Motor neuron (in vitro differentiated cells): Measurements from ENCODE around the gene NPHS1. TPM values are rescaled to one million over a fixed set of nuclear protein-coding genes. Genes with fewer than 3 reads are reported as not detected.
A peak's percentile ranks its signal among the peaks of the same experiment; 100 is the strongest.

Source experiments
- ATAC-seq, 8 experiments: fragments of 200-7000 bp; cut with Tn5 transposase; replicated peaks in 6 of 8; 2 replicates each; pipeline ENCODE4 v1.8.0; 2021; ENCODE audit warnings: mild to moderate bottlenecking in 8 of 8, moderate library complexity in 8 of 8
- H3K27ac ChIP-seq, 2 donors: fragments of 250-450 bp; sonication (Bioruptor Pico); 2 replicates each; pipeline ENCODE4 v1.9.0; 2021; ENCODE audit warnings: antibody characterized with exemption in 2 of 2, mild to moderate bottlenecking in 2 of 2, moderate library complexity in 1 of 2
- H3K4me1 ChIP-seq, 2 donors: fragments of 250-450 bp; sonication (Bioruptor Pico); replicated peaks in 1 of 2; 2 replicates each; pipeline ENCODE4 v1.6.1; 2021; ENCODE audit warnings: antibody characterized with exemption in 2 of 2, mild to moderate bottlenecking in 2 of 2, moderate library complexity in 1 of 2
- H3K4me3 ChIP-seq, 5 donors: fragments of 250-450 bp; sonication (Bioruptor Pico); 2 replicates each; pipeline ENCODE4 v1.9.0; 2021; ENCODE audit warnings: antibody characterized with exemption in 5 of 5, mild to moderate bottlenecking in 5 of 5, moderate library complexity in 4 of 5
- WGBS, 10 experiments: fragments of 450-650 bp; shearing (Covaris generic); methylation state at CpG; one replicate each; pipeline ENCODE4 v1.0.0; 2022; 5-methylcytosine and 5-hydroxymethylcytosine counted together
- in situ Hi-C, 9 experiments: fragments of 400-800 bp; cut with MboI; loops; one replicate each; pipeline ENCODE4 v1.15.0; 2021; ENCODE audit warnings: low sequenced_read_pairs in 9 of 9, low pct_unique_long_range_greater_than_20kb in 2 of 9; ENCODE audit not compliant: unreplicated experiment in 9 of 9
- total RNA-seq, 8 experiments: library from RNA; unstranded; fragments of 300-600 nt; gene quantifications; 2 replicates each; pipeline versions ENCODE4 v1.2.3 to v1.2.4, GENCODE V29; 2022

Gene NPHS1
- total RNA-seq, 8 experiments from 2014 or later: 0.05 to 0.85 (median 0.37) TPM; not detected in 2

DNA sequence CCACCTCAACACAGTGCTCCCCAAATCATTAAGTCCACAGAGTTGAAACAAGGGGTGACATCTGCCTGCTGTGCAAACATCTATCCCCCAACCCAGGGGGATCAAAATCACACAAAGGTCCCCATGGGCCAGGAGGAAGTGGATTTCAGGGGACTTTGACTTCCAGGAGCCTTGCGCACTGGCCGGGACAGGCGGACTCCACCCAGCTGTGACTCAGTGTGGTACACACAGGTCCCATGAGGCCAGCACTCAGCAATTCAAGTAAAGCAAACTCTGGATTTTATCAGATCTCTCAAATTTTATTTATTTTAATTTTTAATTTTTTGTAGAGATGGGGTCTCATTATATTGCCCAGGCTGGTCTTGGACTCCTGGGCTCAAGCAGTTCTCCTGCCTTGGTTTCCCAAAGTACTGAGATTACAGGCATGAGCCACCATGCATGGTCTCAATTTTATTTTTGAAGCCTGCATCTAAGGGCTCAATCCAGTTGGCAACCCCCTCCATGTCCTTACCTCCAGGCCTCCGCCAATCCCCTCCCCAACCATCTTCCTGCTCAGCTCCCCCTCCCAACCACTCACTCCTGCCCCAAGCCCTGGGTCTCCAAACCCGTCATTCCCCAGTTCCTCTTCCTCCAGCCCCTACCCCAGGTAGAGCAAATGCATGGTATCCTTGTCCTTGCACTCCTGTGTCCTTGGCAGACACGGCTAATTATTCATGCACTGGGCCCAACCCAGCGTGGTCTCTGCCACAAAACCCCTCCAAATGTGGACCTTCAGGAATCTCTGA, 58.7 kb downstream of the NPHS1 start:
- H3K4me1 ChIP-seq: peaks cover 0 to 6% of the 10 kb centered on the region in 2 donors
- no peak overlapping the region for H3K4me3 ChIP-seq
- 0 to 91% (median 78%) methylated on average over 1 to 4 of the region's 7 CpGs; no CpG with 5 or more reads in 6 of the 10 experiments for WGBS, 10 experiments
- ATAC-seq: peak in 2 of 8 experiments; percentile 91 to 95
- in situ Hi-C loops: no loop called here
- H3K27ac ChIP-seq: no peak overlapping the region

DNA sequence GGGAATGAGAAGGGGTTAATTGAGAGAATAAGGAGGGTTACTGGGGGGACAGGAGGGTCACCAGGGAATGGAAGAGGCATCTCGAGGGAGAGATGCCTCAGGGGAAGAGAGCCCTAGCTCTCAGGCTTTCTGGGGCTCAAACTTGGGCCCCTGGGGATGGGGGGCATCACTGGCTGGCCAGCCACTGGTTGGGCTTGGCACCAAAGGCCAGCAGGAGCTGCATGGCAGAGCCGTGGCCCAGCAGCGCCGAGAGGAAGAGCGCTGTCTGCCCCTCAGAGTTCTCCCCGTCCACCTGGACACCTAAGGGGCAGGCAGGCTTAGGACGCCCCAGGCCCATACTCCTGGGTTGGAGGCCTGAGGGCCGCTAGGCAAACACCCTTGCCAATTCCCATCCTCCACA, 59.4 kb downstream of the NPHS1 start:
- in situ Hi-C loops: no loop called here
- Histone ChIP-seq H3K4me3 (no peak overlapping the region), H3K27ac (no peak overlapping the region), H3K4me1 (peaks cover 0 to 3% of the 10 kb centered on the region in 2 donors)
- ATAC-seq: no peak
- 70 to 80% methylated on average over 1 to 2 of the region's 8 CpGs; no CpG with 5 or more reads in 8 of the 10 experiments for WGBS, 10 experiments

DNA sequence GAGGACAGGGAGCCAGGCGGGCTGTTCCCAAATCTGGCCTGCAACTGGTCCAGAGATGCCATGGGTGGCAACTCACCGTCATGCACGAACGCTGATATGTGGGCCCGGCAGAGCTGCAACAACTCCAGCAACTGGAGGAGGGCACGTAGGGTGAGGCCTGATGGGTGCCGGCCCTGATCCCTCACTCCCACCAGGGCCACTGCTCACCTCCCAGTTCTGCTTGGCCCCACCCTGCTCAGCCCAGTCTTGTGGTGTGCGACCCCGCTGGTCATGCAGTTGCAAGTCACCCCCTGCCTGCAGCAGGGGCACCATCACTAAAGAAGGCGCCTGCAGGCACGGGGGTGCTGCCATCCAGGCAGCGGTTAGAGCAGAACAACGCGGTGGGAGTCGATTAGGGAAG, 60.0 kb downstream of the NPHS1 start:
- no peak for ATAC-seq
- Histone ChIP-seq H3K4me1 (no peaks in the 10 kb centered on the region), H3K27ac (no peak overlapping the region), H3K4me3 (no peak overlapping the region)
- in situ Hi-C loops: no loop called here
- 77 to 90% (median 80%) methylated on average over 1 to 5 of the region's 15 CpGs; no CpG with 5 or more reads in 7 of the 10 experiments for WGBS, 10 experiments

DNA sequence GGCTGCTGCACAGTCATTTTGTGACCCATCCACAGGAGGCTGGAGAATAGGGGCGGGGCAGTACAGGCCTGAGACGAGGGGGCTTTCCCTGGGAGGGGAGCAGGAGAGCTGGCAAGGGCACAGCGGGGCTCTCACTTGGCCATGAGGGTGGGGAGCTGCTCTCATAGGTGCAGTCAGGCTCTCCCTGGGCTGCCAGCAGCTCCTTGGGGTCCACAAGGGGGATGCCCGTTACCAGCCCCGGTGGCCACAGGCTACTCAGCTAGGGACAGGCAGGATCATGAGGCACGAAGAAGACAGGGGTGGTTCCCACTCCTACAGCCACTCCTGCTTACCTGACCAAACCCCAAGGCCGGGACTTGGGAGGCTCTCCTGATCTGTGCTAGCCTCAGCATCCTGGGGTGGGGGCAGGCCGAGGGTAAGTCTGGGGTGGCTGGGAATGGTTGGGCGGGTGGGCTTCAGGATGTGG, 60.5 kb downstream of the NPHS1 start:
- in situ Hi-C loops: no loop called here

DNA sequence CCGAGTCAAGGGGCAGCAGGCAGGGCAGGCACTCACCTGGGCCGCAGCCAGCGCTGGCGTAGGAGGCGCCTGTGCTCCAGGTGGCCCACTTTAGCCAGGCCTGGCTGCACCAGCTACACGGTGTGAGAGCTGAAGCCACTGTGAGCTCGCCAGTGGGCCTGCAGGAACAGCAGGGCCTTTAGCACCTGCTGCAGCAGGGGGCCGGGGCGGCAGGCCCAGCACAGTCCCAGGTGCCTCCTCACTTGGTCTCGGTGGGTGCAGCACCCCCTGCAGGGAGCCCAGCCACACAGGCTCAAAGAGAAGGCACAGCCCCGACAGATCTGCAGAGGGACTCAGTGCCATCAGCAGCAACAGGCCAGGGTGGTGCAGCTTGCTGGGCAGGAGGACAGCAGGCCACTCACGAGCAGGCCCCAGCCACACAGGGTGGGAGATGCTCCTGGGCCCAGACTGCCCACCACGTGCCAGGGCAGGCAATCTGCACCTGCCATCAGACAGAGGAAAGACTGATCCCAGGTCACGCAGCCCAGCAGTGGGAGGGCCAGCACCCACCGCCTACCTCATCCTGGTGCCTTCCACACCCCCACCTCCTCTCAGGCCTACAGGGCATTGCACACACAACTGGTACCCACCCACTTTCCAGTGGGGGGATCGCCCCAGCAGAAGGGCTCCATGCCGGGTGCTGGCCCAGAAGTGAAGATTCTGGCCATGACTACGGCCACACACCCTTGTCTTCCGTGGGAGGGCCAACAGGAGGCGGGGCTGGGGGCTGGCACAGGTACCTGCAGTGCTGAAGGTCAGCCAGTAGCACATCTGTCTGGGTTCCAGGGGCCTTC, 61.1 kb downstream of the NPHS1 start:
- in situ Hi-C loops: no loop called here
- H3K27ac ChIP-seq: no peak overlapping the region
- no peak overlapping the region for H3K4me3 ChIP-seq
- ATAC-seq: peak in 6 of 8 experiments; percentile 31 to 68 (median 45)
- WGBS, 10 experiments: 0 to 100% (median 54%) methylated on average over 1 to 5 of the region's 20 CpGs; no CpG with 5 or more reads in 6 of the 10 experiments
- H3K4me1 ChIP-seq: no peaks in the 10 kb centered on the region

More for the DNA sequence above, 60.5 kb downstream of the NPHS1 start:
- Histone ChIP-seq H3K4me1 (no peaks in the 10 kb centered on the region), H3K4me3 (no peak overlapping the region), H3K27ac (no peak overlapping the region)
- peak in 1 of 8 experiments; percentile 11 for ATAC-seq
- WGBS, 10 experiments: no CpG with 5 or more reads among the region's 9 CpGs

DNA sequence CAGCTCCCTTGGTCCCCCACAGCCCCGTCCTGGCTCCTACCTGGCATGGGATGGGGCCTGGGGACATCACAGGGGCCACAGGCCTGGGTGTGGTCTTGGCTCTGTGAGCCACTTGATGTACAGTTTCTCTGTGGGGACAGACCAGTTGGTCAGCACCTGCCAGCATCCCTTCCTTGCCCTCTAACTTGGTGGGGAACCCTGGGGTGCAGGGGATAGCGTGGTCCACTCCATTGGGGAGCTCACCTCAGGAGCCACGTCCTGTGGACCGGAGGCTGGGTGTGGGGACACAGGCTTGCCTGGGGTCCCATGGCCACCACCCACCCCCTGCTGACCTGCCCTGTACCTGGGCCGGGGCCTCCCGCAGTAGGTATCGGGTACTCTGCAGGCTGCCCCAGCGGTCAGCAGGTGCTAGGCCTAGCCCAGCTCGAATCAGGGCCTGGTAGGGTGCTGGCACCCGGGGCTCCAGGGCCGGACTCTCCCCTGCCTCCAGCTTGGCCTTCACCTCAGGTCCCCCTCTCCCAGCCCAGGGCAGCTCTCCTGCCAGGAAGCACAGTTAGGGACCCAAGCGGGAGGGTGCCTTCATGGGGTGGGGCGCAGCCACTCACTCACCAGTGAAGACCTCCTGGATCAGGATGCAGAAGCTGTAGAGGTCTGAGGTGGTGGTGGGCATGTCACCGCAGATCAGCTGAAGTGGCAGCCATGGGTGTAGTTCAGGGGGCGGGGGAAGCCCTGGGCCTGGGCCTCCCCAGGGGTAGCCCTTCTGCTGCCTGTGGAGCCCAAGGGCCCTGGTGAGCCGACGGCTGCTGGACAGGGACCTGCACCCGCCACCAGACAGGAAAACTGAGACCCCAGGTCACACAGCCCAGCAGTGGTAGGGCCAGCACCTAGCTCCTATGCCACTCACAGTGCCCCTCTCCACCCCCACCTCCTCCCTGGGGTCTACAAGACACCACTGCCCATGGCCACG, 62.0 kb downstream of the NPHS1 start:
- WGBS, 10 experiments: 94 to 100% (median 95%) methylated on average over 2 to 6 of the region's 19 CpGs; no CpG with 5 or more reads in 7 of the 10 experiments

DNA sequence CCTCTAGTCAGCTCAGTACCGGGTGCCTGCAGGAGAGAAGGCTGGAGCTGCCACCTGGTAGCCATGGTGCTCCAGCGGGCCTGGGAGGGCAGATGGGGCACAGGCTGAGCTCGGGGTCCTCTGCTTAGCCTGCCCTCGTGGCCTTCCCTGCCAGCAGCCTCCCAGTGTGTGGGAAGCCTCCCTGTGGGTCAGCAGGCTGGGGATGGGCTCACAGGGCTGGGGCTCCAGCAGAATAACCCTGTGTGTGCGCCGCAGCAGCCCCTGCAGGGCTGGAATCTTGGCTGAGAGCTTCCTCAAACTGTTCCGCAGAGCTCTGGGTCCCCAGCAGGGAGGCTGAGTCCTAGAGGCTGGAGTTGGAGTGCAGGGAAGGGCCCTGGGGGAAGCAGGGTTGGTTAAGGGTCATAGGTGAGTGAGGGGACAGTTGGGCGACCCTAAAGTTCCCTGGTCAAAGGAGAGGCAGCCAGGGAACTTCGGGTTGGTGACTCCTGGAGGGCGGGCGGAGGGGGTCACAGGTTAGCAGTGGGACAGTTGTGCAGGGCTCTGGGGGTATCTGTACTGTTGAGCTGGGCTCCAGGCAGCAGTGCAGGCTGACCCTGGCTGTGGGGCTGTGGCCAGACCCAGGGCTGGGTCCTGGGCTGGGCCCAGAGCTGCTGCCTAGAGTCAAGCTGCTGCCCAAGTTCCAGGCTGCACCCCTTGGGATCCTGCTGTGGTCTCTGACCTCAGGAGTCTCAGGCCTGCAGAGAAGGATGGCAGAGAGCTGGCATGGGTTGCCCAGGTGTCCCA, 62.9 kb downstream of the NPHS1 start:
- Histone ChIP-seq H3K4me1 (no peaks in the 10 kb centered on the region), H3K4me3 (no peak overlapping the region), H3K27ac (no peak overlapping the region)
- in situ Hi-C loops: no loop called here
- ATAC-seq: peak in 1 of 8 experiments; percentile 9
- 53 to 79% (median 68%) methylated on average over 1 to 4 of the region's 11 CpGs; no CpG with 5 or more reads in 6 of the 10 experiments for WGBS, 10 experiments

More for the DNA sequence above, 62.0 kb downstream of the NPHS1 start:
- Histone ChIP-seq H3K4me1 (no peaks in the 10 kb centered on the region), H3K27ac (no peak overlapping the region), H3K4me3 (no peak overlapping the region)
- ATAC-seq: peak in 2 of 8 experiments; percentile 5 to 10
- in situ Hi-C loops: no loop called here

GRCh38 chr19:35788205-35788960, 63.9 kb downstream of the NPHS1 start:
- in situ Hi-C loops: no loop called here
- Histone ChIP-seq H3K27ac (no peak overlapping the region), H3K4me1 (no peaks in the 10 kb centered on the region), H3K4me3 (no peak overlapping the region)
- no peak for ATAC-seq
- WGBS, 10 experiments: 43 to 71% (median 48%) methylated on average over 1 to 2 of the region's 12 CpGs; no CpG with 5 or more reads in 7 of the 10 experiments

- WGBS, 10 experiments: no CpG with 5 or more reads among the region's 15 CpGs
Measured at GRCh38 chr19:35787227-35787799, 65.0 kb downstream of the NPHS1 start.

DNA sequence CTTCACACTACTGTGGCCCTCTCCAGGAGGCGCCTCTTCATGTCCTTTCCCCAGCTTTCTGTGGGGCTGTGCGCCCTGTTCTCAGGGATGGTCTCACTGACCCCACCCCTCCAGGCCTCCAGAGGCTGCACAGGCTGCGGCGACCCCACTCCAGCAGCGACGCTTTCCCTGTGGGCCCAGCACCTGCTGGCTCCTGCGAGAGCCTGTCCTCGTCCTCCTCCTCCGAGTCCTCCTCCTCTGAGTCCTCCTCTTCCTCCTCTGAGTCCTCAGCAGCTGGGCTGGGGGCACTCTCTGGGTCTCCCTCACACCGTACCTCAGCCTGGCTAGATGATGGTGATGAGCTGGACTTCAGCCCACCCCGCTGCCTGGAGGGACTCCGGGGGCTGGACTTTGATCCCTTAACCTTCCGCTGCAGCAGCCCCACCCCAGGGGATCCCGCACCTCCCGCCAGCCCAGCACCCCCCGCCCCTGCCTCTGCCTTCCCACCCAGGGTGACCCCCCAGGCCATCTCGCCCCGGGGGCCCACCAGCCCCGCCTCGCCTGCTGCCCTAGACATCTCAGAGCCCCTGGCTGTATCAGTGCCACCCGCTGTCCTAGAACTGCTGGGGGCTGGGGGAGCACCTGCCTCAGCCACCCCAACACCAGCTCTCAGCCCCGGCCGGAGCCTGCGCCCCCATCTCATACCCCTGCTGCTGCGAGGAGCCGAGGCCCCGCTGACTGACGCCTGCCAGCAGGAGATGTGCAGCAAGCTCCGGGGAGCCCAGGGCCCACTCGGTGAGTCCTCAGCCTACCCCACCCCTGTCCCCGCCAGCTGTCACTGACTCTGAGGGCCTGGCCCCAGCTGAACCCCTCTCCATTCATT, 65.8 kb downstream of the NPHS1 start:
- ATAC-seq: no peak
- H3K4me3 ChIP-seq: no peak overlapping the region
- H3K27ac ChIP-seq: no peak overlapping the region
- in situ Hi-C loops: no loop called here
- 81 to 100% (median 84%) methylated on average over 2 to 9 of the region's 31 CpGs; no CpG with 5 or more reads in 6 of the 10 experiments for WGBS, 10 experiments
- H3K4me1 ChIP-seq: no peaks in the 10 kb centered on the region

More at GRCh38 chr19:35787227-35787799, 65.0 kb downstream of the NPHS1 start:
- ATAC-seq: no peak
- in situ Hi-C loops: no loop called here
- no peak overlapping the region for H3K27ac ChIP-seq
- no peaks in the 10 kb centered on the region for H3K4me1 ChIP-seq
- H3K4me3 ChIP-seq: no peak overlapping the region
